AG09309 (cell line): Measurements from ENCODE around the gene PRKAG2.

Experiments used
- DNase-seq: peaks from one replicate; pipeline ENCODE4 v3.0.0-alpha.2; 2010; ENCODE audit warnings: low read depth
- H3K4me3 ChIP-seq: 2 replicates; pipeline ENCODE4 v1.5.1; 2011; ENCODE audit warnings: mild to moderate bottlenecking, low read depth, low read length, moderate library complexity; ENCODE audit not compliant: control insufficient read depth
- CTCF ChIP-seq: IDR thresholded peaks from 2 replicates; pipeline ENCODE4 v1.5.1; 2011; ENCODE audit warnings: mild to moderate bottlenecking, low read depth, low read length, inconsistent platforms; ENCODE audit not compliant: insufficient read depth, control insufficient read depth; ENCODE audit errors: missing control alignments

Gene PRKAG2

GRCh38 chr7:151572136-151572535 lies 304.8 kb downstream of the PRKAG2 start:
- H3K4me3 ChIP-seq = no peak overlapping the region
- no peak for TF ChIP-seq CTCF
- DNase-seq = peak; percentile 31

GRCh38 chr7:151571471-151571870 lies 305.4 kb downstream of the PRKAG2 start:
- no peak for DNase-seq
- no peak for TF ChIP-seq CTCF
- H3K4me3 ChIP-seq = no peak overlapping the region

GRCh38 chr7:151570366-151570915 lies 306.5 kb downstream of the PRKAG2 start:
- DNase-seq = no peak
- peak; percentile 53 for TF ChIP-seq CTCF
- no peak overlapping the region for H3K4me3 ChIP-seq

DNA sequence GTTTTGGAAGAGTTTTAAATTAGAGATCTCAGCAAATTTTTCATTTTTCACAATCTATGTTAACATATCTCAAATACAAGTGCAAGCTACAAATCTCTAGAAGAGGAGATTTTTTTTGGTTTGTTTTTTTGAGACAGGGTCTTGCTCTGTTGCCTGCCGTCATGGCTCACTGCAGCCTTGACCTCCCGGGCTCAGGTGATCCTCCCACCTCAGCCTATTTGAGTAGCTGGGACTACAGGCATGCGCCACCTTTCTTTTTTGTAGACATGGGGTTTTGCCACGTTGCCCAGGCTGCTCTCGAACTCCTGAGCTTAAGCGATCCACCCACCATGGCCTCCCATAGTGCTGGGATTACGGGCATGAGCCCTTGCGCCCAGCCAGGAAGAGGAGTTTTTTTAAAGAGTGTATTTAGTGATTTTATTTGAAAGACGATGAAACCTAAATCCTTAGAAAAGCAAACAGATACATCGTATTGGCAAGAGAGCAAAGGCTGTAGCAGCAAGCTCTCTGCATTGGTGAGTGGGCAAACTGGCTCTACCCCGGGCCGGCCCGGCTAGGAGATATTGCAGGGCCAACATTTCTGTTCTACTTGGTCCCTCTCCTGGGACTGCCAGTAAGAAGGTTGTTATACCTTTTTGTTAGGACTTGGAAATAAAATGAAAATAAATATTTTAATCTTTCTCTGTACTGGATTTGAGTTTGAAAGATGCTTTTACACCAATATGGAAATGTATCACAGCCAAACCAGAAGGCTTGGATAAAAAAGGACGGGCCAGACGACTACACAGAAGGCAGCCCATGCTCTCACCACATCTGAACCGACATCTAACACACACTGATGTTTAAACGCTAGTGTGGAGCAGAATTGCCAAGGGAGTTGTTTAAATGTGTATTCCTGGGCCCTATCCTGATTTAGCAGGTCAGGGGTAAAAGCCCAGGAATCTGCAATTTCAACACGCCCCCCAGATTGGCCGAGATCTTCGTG lies 307.7 kb downstream of the PRKAG2 start:
- TF ChIP-seq CTCF = no peak
- H3K4me3 ChIP-seq = no peak overlapping the region
- DNase-seq = no peak

- TF ChIP-seq CTCF = no peak
- peak; percentile 63 for DNase-seq
- no peak overlapping the region for H3K4me3 ChIP-seq
These were observed 310.0 kb downstream of the PRKAG2 start for GRCh38 chr7:151566897-151567320.

DNA sequence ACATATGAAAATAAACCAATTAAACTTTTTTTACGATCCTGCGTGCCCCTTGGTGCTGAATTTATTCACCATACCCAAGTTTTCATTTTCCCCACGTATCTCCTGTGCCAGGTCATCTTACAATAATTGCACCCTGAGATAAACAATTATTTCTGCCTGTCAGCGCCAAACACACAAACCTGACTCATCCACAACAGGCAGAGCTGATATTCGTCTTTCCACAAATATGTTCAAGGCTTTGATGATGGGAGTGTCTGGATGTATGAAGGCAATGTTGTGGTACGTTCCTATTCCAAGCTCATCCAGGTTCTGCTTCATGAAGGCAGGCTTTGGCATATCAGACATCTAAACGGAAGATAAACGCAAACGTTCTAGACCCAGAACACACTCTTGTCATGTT lies 311.4 kb downstream of the PRKAG2 start:
- DNase-seq = no peak
- TF ChIP-seq CTCF = no peak
- H3K4me3 ChIP-seq = no peak overlapping the region

DNA sequence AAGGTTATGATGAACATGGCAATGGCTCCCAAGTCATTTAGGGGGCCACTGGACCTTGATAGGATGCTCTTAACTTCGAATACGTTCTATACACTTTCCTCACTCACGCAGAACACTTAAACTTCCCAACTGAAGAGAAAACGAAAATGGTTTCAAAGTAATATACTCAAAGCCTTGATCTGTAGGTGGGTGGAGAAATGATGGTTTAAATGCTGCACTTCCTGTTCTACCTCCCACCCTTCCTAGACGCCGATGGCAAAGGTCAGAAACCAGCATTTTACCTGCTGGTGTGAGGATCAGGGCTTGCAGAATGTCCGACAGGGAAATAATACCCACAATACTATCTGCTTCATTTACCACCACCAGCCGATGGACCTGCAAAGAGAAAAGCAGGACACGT lies 316.7 kb downstream of the PRKAG2 start:
- H3K4me3 ChIP-seq = no peak overlapping the region
- TF ChIP-seq CTCF = no peak
- DNase-seq = no peak
